ENCODE results near the gene RGPD8.
"Not testable (repeated sequence)": the region's sequence is repeated elsewhere in the genome, so short reads cannot be mapped to it uniquely, and the experiment has no call there.

GRCh38 chr2:112434890-112435715 is 1.7 kb upstream of the RGPD8 start:
- TF ChIP-seq KDM1A (IDR thresholded peaks at IDR 0.05; ENCODE audit: borderline replicate concordance, low read length); POLR2A (IDR thresholded peaks at IDR 0.05; ENCODE audit: control extremely low read depth in 1 of 2, low read depth in 2 of 2, low read length in 2 of 2); EP300 (IDR thresholded peaks at IDR 0.05; ENCODE audit: borderline replicate concordance in 1 of 2, low read depth in 2 of 2, low read length in 2 of 2); RAD21 (IDR thresholded peaks at IDR 0.05 in 1 of 2, conservative IDR thresholded peaks at IDR 0.05 in 1 of 2; ENCODE audit: low read depth in 2 of 2, low read length in 2 of 2); RFX5 (IDR thresholded peaks at IDR 0.05; ENCODE audit: borderline replicate concordance, low read depth, low read length); TAF1 (IDR thresholded peaks at IDR 0.05; ENCODE audit: low read depth, low read length); NANOG (IDR thresholded peaks at IDR 0.05; ENCODE audit: insufficient read depth, low read depth, low read length, poor library complexity, severe bottlenecking); CEBPB (IDR thresholded peaks at IDR 0.05; ENCODE audit: low read depth, low read length); NRF1 (IDR thresholded peaks at IDR 0.05; ENCODE audit: low read depth, low read length); POLR2AphosphoS5 (IDR thresholded peaks at IDR 0.05; ENCODE audit: low read depth, low read length): not testable (repeated sequence)
- TF ChIP-seq, protein P1, sequence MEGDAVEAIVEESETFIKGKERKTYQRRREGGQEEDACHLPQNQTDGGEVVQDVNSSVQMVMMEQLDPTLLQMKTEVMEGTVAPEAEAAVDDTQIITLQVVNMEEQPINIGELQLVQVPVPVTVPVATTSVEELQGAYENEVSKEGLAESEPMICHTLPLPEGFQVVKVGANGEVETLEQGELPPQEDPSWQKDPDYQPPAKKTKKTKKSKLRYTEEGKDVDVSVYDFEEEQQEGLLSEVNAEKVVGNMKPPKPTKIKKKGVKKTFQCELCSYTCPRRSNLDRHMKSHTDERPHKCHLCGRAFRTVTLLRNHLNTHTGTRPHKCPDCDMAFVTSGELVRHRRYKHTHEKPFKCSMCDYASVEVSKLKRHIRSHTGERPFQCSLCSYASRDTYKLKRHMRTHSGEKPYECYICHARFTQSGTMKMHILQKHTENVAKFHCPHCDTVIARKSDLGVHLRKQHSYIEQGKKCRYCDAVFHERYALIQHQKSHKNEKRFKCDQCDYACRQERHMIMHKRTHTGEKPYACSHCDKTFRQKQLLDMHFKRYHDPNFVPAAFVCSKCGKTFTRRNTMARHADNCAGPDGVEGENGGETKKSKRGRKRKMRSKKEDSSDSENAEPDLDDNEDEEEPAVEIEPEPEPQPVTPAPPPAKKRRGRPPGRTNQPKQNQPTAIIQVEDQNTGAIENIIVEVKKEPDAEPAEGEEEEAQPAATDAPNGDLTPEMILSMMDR (IDR thresholded peaks at IDR 0.05; ENCODE audit: control extremely low read depth in 1 of 3, insufficient read depth in 1 of 3, low read depth in 1 of 3, low read length in 3 of 3), result not testable (repeated sequence)
- TF ChIP-seq, protein P2, sequence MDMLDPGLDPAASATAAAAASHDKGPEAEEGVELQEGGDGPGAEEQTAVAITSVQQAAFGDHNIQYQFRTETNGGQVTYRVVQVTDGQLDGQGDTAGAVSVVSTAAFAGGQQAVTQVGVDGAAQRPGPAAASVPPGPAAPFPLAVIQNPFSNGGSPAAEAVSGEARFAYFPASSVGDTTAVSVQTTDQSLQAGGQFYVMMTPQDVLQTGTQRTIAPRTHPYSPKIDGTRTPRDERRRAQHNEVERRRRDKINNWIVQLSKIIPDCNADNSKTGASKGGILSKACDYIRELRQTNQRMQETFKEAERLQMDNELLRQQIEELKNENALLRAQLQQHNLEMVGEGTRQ (IDR thresholded peaks at IDR 0.05; ENCODE audit: low read length), result not testable (repeated sequence)

Measured in H1 (cell line).